ENCODE data around the gene DNM2.

The DNM2 gene

GRCh38 chr19:10812902-10813404, 95.1 kb downstream of the DNM2 start:
- Mint-ChIP-seq H3K36me3 (peaks cover 2% of the 10 kb centered on the region), H3K4me3 (no peak overlapping the region), H3K27ac (peak overlapping the region; percentile 83), H3K27me3 (no peaks in the 10 kb centered on the region), H3K4me1 (ENCODE audit: low read depth) (peaks cover 16% of the 10 kb centered on the region), H3K9me3 (ENCODE audit: low read depth) (no peaks in the 10 kb centered on the region)

DNA sequence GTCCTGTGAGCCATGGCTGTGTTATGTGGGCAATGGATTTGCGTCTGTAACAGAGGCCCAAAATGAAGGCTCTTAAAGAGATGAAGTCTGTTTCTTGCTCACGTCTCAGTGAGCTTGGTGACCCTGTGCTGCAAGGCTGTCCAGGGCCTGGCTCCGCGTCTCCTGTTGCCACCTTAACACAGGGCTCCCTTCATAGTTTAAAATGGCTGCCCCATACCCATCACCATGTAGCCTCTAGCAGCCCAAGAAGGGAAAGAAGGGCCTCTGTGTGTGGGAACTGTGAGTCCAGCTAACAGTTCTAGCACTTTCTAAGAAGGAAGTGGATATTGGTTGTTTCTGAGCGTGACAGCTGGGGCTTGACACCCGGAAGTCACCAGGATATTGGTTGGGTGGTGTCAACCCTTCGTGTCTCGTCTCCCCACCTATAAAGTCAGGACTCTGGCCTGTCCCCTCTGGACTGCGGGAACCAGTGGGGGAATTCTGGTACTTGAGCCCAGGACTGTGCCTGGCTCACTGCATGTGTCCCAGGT, 97.2 kb downstream of the DNM2 start:
- Mint-ChIP-seq H3K9me3 (ENCODE audit: low read depth) (no peaks in the 10 kb centered on the region), H3K27me3 (no peaks in the 10 kb centered on the region), H3K4me1 (ENCODE audit: low read depth) (peaks cover 5% of the 10 kb centered on the region), H3K27ac (no peak overlapping the region), H3K4me3 (no peak overlapping the region), H3K36me3 (peaks cover 2% of the 10 kb centered on the region)

DNA sequence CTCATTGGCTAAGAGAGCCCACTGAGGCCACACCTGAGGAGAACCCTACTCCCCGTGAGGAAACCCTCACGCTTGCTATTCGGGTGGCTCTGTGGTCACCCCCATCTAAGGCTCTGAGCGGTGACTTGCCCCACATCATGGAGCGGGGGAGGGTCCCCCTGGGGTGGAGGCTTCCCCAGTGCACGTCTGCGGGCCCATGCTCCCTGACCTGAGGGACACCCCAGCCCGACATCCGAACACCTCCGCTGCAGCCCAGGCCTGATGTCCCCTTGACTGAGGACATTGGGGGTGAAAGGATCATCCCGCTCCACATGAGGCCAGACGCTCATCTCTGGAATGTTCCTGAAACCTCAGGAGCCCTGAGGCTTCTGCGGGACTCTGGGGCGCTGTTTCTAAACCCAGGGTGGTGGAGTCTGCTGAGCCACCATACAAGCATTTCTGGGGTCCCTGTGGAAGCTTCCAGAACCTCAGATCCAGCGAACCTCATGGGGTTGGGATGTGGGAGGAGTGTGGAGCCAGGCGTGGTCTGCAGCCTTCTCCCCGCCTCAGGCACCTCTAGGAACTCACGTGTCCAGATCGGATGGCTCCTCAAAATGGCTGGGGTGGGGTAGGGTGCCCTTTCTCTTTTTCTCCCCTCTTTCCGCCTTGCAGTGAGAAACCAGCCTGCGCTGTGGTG, 98.2 kb downstream of the DNM2 start:
- Mint-ChIP-seq H3K27me3 (no peaks in the 10 kb centered on the region), H3K27ac (peak overlapping the region; percentile 41), H3K36me3 (peaks cover 8% of the 10 kb centered on the region), H3K4me3 (no peak overlapping the region), H3K9me3 (ENCODE audit: low read depth) (no peaks in the 10 kb centered on the region), H3K4me1 (ENCODE audit: low read depth) (peaks cover 5% of the 10 kb centered on the region)

GRCh38 chr19:10816691-10817090, 98.8 kb downstream of the DNM2 start:
- Mint-ChIP-seq H3K4me1 (ENCODE audit: low read depth) (peaks cover 5% of the 10 kb centered on the region), H3K36me3 (peaks cover 9% of the 10 kb centered on the region), H3K27me3 (no peaks in the 10 kb centered on the region), H3K4me3 (no peak overlapping the region), H3K9me3 (ENCODE audit: low read depth) (no peaks in the 10 kb centered on the region), H3K27ac (no peak overlapping the region)

DNA sequence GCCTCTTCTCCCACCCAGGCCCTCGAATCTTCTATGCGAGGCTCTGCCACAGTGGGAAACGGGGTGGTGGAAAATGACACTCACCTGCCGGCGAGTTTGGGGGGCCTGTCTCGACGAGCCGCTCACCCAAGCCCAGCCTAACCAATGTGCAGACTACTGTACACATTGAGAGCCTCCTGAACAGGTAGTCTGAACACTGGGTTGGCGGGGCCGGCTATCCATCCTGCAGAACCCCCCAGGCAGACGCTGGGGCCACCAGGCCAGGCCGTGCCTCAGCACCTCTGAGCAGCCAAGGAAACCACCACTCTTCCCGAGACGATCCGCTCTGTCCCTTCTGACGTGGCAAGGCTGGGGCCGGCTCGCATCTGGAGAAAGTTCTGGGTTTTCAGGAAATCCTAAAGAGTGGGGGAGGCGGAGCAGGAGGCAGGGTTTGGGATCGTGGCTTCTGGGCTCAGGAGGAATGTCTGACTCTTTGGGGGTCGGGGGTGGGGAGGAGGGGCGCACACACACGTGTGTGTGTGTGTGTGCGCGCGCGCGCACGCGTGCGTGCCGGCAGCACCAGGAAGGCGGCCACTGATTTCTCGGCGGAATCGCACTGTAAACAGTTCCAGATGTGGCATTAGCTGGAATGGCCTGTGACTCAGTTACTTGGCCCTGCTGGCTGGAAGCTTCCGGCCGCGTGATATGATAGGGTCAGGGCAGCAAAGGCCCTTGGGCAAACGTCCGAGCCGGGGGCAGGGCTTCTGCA, 99.6 kb downstream of the DNM2 start:
- Mint-ChIP-seq H3K27me3 (no peaks in the 10 kb centered on the region), H3K4me3 (no peak overlapping the region), H3K4me1 (ENCODE audit: low read depth) (peaks cover 5% of the 10 kb centered on the region), H3K36me3 (peaks cover 9% of the 10 kb centered on the region), H3K27ac (no peak overlapping the region), H3K9me3 (ENCODE audit: low read depth) (no peaks in the 10 kb centered on the region)

- H3K27ac Mint-ChIP-seq, result no peak overlapping the region
- no peaks in the 10 kb centered on the region for H3K4me1 Mint-ChIP-seq (ENCODE audit: low read depth)
- peaks cover 9% of the 10 kb centered on the region for H3K36me3 Mint-ChIP-seq
These were observed 100.6 kb downstream of the DNM2 start for GRCh38 chr19:10818301-10819123.

DNA sequence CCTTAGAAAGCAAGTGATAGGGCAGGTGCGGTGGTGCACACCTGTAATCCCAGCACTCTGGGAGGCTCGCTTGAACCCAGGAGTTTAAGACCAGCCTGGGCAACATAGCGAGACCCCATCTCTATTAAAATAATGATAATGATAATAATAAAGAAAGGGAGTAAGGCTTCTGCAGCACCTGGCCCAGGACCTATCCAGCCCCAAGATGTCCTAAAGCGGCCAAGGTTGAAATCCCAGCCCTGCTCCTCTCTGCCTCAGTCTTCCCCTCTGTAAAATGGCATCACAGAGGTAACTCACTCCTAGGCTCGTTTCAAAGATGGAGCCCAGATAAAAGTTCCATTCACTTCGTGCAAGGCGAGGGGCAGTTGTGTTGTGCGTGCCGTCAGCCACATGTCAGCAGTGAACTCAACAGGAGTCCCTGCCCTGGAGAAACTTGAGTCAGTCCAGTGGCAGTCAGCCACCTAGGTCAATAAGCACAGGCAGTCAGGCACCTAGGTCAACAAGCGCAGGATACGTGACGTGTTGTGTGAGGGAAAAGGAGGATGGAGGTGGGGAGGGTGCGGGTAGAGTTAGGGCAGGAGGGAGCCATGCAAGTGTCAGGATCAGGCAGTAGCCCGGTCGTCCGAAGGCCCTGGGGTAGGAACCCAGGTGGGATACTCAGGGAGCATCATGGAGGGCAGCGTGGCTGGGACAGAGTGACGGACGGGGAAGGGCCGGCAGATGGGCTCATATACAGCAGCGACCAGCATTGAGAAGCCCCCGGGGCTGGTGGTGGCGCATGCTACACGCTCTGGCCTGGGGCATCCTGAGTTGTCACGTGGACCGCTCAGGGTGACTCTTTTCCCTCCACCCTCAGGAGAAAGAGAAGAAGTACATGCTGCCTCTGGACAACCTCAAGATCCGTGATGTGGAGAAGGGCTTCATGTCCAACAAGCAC, 101.5 kb downstream of the DNM2 start:
- Mint-ChIP-seq H3K27ac (peak overlapping the region; percentile 70), H3K9me3 (ENCODE audit: low read depth) (no peaks in the 10 kb centered on the region), H3K4me3 (no peak overlapping the region), H3K36me3 (peaks cover 9% of the 10 kb centered on the region), H3K27me3 (no peaks in the 10 kb centered on the region), H3K4me1 (ENCODE audit: low read depth) (no peaks in the 10 kb centered on the region)

More at GRCh38 chr19:10818301-10819123, 100.6 kb downstream of the DNM2 start:
- Mint-ChIP-seq H3K9me3 (ENCODE audit: low read depth) (no peaks in the 10 kb centered on the region), H3K4me3 (no peak overlapping the region), H3K27me3 (no peaks in the 10 kb centered on the region)

GRCh38 chr19:10820173-10820572, 102.3 kb downstream of the DNM2 start:
- H3K27ac Mint-ChIP-seq, result peak overlapping the region; percentile 18
- no peaks in the 10 kb centered on the region for H3K27me3 Mint-ChIP-seq
- H3K9me3 Mint-ChIP-seq (ENCODE audit: low read depth), result no peaks in the 10 kb centered on the region
- H3K4me1 Mint-ChIP-seq (ENCODE audit: low read depth), result no peaks in the 10 kb centered on the region
- no peak overlapping the region for H3K4me3 Mint-ChIP-seq
- H3K36me3 Mint-ChIP-seq, result peaks cover 9% of the 10 kb centered on the region

GRCh38 chr19:10823690-10824089, 105.8 kb downstream of the DNM2 start:
- H3K9me3 Mint-ChIP-seq (ENCODE audit: low read depth), result no peaks in the 10 kb centered on the region
- H3K36me3 Mint-ChIP-seq, result peaks cover 9% of the 10 kb centered on the region
- no peaks in the 10 kb centered on the region for H3K4me1 Mint-ChIP-seq (ENCODE audit: low read depth)
- no peaks in the 10 kb centered on the region for H3K27me3 Mint-ChIP-seq
- no peak overlapping the region for H3K27ac Mint-ChIP-seq
- H3K4me3 Mint-ChIP-seq, result no peak overlapping the region

DNA sequence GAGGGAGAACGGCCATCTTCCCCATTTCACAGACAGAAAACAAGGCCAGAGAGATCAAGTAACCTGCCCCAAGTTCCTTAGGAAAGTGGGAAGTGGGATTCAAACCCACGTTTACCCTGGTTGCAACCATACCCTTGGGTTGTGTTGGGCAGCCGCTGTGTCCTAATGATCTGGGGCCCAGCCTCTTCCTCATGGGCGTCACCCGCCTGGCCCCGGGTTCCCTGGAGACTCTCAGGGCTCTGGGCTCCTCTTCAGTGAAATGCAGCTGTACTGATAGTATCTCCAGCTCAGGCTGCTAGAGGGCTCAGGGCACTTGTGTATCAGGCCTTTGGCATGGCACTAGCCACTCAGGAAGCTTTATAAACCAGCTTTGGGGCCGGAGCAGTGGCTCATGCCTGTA, 108.4 kb downstream of the DNM2 start:
- Mint-ChIP-seq H3K27ac (no peak overlapping the region), H3K4me1 (ENCODE audit: low read depth) (no peaks in the 10 kb centered on the region), H3K27me3 (no peaks in the 10 kb centered on the region), H3K9me3 (ENCODE audit: low read depth) (no peaks in the 10 kb centered on the region), H3K36me3 (no peaks in the 10 kb centered on the region), H3K4me3 (no peak overlapping the region)

DNA sequence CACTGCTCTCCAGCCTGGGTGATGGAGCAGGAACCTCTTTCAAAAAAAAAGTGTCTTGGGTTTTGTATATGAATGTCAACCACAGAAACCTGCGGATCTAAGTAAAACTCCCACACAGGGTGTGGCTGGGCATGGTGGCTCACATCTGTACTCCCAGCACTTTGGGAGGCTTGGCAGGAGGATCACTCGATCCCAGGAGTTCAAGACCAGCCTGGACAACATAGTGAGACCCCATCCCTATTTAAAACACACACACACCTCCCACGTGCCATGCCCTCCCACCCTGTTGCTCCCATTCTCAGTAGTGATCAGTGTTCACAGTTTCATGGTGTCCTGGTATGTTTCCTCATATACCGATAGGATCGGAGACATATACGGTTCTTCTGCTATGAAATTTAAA, 109.0 kb downstream of the DNM2 start:
- Mint-ChIP-seq H3K4me1 (ENCODE audit: low read depth) (no peaks in the 10 kb centered on the region), H3K27ac (no peak overlapping the region), H3K9me3 (ENCODE audit: low read depth) (no peaks in the 10 kb centered on the region), H3K27me3 (no peaks in the 10 kb centered on the region), H3K4me3 (no peak overlapping the region), H3K36me3 (no peaks in the 10 kb centered on the region)

DNA sequence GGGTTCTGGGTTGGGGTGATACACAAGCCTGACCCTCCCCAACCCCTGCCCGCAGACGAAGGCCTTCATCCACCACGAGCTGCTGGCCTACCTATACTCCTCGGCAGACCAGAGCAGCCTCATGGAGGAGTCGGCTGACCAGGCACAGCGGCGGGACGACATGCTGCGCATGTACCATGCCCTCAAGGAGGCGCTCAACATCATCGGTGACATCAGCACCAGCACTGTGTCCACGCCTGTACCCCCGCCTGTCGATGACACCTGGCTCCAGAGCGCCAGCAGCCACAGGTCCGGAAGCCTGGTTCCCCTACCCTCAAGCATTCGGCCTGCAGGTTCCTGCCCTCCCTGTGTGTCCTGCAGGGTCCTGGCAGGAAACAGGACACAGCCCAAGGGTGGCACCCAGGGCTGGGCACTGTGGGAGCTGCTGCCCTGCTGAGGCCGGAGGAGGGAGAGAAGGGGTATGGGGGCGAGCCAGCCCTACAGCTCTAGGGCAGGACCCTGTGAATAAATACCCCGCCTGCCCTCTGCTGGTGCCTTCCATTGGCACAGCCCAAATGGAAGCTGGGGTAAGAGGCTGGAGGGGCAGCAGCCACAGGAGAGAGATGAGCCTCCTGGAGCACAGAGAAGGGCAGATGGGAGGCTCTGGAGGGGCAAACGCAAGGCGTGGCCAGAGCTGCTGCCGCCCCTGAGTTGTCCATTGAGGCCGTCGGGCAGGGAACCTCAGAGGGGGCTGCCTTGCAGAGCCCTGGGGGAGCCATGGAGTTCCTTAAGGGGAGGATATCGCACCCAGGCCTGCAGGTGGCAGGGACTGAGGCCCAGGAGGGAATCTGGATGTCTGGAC, 111.3 kb downstream of the DNM2 start:
- Mint-ChIP-seq H3K27me3 (no peaks in the 10 kb centered on the region), H3K9me3 (ENCODE audit: low read depth) (no peaks in the 10 kb centered on the region), H3K36me3 (no peaks in the 10 kb centered on the region), H3K4me1 (ENCODE audit: low read depth) (no peaks in the 10 kb centered on the region), H3K4me3 (no peak overlapping the region), H3K27ac (no peak overlapping the region)

- no peak overlapping the region for H3K4me3 Mint-ChIP-seq
- no peaks in the 10 kb centered on the region for H3K36me3 Mint-ChIP-seq
- H3K9me3 Mint-ChIP-seq (ENCODE audit: low read depth), result no peaks in the 10 kb centered on the region
- no peaks in the 10 kb centered on the region for H3K4me1 Mint-ChIP-seq (ENCODE audit: low read depth)
- no peak overlapping the region for H3K27ac Mint-ChIP-seq
- H3K27me3 Mint-ChIP-seq, result no peaks in the 10 kb centered on the region
These were observed 112.1 kb downstream of the DNM2 start for GRCh38 chr19:10829967-10830366.

Data from activated naive CD8-positive, alpha-beta T cell (primary cell).